Hypothalamus (tissue), 51 donors: ENCODE results near the gene SLC16A10.
A peak's percentile ranks its signal among the peaks of the same experiment; 100 is the strongest.
"Not testable (repeated sequence)": the region's sequence is repeated elsewhere in the genome, so short reads cannot be mapped to it uniquely, and the experiment has no call there.

Experiments used
- DNase-seq, 51 donors: peaks; one replicate each; lab custom pipeline; 2025; lab: John Stamatoyannopoulos, UW

SLC16A10 gene

GRCh38 chr6:111076024-111076695 is 11.1 kb upstream of the SLC16A10 start:
- DNase-seq, result no peak

DNA sequence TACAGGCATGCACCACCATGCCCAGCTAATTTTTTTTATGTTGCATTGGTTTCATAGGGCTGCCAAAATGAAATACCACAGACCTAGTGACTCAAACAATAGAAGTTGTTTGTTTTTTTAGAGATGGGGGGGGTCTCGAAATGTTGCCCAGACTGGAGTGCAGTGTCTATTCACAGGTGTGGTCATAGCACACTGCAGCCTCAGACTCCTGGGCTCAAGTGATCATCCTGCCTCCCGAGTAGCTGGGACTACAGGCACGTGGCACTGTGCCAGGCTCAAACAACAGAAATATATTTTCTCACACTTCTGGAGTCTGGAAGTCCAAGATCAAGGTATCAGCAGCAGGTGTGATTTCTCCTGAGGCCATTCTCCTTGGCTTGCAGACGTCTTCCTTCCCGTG is 6.6 kb upstream of the SLC16A10 start:
- DNase-seq, result no peak

- no peak for DNase-seq
Observed at GRCh38 chr6:111086685-111087084, 618 bp upstream of the SLC16A10 start.

DNA sequence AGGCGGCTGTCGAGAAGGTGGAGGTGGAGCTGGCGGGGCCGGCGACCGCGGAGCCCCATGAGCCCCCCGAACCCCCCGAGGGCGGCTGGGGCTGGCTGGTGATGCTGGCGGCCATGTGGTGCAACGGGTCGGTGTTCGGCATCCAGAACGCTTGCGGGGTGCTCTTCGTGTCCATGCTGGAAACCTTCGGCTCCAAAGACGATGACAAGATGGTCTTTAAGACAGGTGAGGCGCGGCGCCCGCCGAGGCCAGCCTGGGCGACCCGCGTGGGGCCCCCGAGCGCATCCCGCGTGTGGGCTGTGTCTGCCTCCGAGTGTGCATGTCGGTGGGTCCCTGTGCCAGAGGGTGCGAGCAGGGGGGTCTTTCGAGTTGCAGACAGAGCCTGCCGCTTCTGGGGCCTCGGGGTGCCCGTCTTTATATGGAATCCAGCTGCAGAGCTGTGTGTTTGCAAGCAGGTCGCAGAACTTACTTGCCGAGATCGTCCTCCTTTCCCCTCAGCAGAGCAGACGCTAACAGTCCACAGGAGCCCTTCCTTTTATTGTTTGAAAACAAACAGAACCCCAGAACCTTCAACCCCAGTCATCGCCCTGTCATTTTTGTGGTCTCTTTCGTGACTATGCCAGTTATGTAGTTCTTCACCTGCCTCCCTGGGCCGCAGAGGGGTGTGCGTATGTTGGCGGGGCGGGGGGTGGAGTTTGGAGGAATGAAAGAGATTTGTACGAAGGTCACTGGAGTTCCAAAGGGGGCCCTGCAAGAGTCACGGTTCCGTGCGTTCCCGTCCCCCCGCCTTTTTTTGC is 766 bp downstream of the SLC16A10 start:
- DNase-seq, result peak in 8 of 51 donors; percentile 1 to 57 (median 14)

DNA sequence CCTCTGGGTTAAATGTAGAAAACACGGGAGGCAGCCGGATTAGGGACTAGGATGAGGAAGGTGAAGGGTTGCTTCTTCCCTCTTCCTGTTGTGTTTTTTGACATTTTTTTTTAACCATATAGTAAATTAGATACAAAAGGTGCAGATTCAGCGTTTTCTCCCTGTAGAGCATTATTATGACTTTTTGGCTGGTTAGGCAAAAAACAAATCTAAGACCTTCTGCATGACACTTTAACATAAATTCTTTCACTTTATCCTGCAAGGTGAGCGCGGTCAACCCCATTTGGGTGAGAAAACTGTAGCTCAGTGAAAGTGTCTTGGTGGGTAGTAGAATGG is 1.3 kb downstream of the SLC16A10 start:
- DNase-seq, result no peak

- no peak for DNase-seq
Observed at GRCh38 chr6:111090766-111091165, 3.5 kb downstream of the SLC16A10 start.

DNA sequence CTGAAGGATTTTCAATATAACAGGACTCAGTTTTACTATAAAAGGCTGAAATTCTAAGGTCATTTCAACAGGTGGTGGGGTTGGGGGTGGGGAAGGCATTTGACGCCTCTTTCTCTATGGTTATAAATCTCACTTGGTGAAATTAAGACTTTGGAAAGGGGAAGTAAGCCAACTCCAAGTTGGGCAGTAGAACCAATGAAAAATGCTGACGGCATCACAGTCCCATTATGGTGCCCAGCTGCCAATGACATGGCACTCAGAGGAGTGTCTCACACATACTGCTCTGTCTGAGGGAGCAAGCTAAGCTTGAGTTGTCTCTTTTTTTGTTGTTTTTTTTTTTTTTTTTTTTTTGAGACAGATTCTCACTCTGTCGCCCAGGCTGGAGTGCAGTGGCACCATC is 4.7 kb downstream of the SLC16A10 start:
- DNase-seq, result no peak

GRCh38 chr6:111095488-111095887 is 8.2 kb downstream of the SLC16A10 start:
- not testable (repeated sequence) for DNase-seq

DNA sequence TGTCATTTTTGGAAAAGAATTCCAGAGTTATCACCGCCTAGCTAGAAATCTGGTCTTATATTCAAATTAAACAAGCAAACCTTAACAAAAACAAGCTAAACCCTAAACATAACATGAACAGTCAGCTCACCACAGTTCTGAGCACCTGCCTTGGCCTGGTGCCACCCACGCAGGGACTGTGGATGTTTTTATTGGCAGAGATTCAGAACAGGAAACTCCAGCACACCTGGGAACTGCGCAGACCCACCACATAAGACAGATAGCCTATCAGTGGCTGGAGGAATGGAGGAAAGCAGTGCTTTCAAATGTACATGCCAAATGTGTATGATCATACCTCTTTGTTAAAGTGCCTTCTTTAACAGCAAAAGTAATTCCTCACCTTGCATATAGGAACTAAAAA is 8.9 kb downstream of the SLC16A10 start:
- DNase-seq, result no peak

DNA sequence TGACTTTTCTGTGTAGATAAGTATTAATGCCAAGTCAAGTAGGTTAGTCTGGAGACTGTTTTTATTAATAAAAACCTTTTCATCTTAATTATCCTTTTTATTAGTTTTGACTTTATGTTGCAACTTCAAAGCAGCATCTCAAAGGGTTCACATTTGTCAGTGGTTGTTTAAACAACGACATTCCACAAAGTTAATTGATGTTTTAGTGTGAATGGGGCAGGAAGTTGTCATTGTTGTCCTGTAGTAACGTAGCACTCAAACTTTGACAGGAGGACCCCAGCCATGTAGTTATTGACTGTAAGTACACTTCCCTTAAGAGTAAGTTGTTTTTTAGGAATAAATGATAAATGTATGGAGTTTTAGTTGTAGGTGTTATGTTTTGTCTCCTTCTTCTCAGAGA is 11.3 kb downstream of the SLC16A10 start:
- DNase-seq, result no peak

DNA sequence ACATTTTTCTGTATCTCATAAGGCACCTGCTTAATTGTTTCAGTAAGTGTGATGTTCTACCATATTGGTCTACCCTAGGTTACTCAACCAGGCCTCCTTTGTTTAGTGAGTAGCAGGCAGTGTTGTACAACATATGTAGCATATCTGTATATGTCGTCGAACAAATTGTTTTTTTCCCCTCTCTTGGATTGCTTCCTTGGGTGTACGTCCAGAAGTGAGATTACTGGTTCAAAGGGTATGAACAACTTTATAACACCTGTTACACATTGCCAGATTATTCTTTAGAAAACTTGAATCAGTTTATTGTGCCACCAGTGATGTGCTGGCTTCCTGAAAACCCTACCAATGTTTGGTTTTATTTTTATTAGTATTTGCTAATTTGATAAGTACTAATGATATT is 14.7 kb downstream of the SLC16A10 start:
- no peak for DNase-seq

DNA sequence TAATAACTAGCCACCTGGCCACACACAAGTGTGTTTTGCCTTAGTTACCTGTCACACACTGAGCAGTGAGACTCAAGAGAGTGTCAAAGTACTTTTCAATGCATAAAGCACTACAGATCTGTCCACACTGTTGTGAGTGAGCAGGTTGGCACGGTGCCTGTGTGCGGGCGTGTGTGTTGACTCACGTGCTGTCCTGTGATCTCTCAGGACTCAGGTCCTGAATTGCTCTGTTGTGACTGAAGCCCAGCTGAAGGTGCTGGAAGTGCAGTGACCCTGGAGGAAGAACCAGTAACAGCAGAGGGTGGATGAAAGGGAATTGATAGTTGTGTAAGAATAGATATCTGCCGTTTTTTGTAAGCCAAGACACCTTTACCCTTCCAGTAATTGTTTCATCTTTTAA is 18.3 kb downstream of the SLC16A10 start:
- no peak for DNase-seq

GRCh38 chr6:111107589-111107988 is 20.3 kb downstream of the SLC16A10 start:
- no peak for DNase-seq

- no peak for DNase-seq
Observed at GRCh38 chr6:111110036-111110435, 22.7 kb downstream of the SLC16A10 start.

GRCh38 chr6:111113336-111114086 is 26.2 kb downstream of the SLC16A10 start:
- peak in 6 of 51 donors; percentile 1 to 39 (median 13) for DNase-seq

DNA sequence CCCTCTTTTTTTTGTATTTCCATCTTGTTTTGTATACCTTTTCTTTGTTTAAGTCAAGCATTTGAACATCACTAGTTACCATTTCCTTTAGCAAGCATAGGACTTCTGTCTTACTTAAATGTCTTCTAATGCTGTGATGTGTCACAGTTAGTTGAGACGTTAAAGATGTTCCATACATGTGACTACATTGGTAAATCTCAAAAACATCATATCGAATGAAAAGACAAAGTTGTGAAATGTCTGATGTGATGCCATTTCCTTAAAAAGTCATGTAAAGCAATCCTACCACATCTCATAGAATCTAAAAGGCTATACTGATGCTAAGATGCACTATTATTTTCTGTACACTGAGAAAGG is 26.8 kb downstream of the SLC16A10 start:
- DNase-seq, result no peak

DNA sequence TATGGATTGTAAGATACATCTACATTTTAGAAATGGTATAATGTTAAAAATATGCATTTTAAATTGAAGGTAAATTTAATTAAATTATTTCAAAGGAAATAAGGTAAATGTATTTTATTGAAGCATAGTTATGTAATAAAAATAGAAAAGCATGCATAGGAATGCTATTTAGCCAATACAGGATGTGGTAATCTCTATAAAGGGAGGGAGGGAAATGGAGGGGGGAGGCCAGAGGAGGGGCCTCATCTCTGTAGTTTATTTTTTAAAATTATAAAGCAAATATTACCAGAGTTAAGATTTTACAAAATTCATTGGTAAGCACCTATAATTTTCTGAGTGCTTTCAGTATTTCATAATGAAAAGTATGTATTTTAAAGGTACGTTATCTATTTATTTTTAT is 27.2 kb downstream of the SLC16A10 start:
- DNase-seq, result no peak

- DNase-seq, result no peak
Observed at GRCh38 chr6:111118826-111119225, 31.5 kb downstream of the SLC16A10 start.

DNA sequence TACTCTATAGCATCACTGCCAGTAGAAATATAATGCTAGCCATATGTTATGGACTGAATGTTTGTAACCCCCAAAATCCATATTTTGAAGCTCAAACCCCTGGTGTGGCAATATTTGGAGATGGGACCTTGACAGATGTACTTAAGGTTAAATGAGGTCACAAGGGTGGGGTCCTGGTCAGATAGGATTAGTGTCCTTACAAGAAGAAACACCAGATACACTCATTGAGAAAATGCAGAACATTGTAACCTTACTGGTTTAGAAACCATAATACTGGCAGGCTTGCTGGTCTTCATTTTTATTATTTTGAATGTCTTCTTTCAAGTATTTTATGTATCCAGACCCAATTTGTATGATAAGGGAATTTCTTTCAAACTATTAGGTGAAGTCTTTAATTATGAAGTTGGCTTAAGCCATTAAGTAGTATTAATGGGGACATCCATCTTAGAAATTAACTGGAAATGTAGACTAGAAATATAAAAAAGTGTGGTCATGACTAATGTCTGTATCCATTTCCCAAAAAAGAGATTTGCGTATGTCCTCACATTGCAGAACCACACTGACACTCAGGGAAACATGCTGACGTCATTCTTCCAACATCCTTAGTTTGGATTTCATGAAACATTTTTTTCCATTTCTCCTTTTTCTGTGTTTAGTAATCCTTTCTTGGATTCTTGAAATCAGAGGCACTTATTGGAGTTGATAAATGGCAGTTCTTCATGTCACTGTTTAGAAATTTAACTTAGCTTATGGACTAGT is 32.4 kb downstream of the SLC16A10 start:
- DNase-seq, result no peak

DNA sequence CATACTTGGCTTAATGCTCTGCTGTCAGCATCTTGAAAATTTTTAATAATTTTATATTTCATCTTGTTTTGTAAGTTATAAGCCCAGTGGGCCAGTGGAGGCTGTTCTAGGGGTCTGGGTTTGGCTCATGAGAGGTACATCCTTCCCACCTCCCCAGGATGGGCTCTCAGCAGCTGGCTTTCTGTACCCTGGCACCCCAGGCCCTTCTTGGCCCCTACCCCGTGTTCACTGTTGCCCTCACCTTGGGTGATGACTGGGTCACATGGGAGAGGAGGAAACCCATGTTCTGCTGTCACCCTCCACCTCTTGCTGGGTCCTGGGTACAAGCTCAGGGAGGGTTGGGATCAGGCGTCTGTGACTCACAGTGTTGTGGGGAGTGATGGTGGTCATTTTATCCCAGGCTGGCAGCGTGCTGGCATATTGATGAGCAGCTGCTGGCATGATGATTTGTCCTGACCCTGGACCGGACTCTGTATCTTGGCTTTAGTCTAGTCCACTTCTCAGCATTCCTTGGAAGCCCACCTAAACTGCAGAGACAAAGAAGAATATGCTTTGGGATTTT is 34.6 kb downstream of the SLC16A10 start:
- no peak for DNase-seq
